OCI-LY7 (cell line): ENCODE measurements around the gene THAP11. TPM values are rescaled to one million over a fixed set of nuclear protein-coding genes. Genes with fewer than 3 reads are reported as not detected.
A peak's percentile ranks its signal among the peaks of the same experiment; 100 is the strongest.

Experiments
- BruUV-seq: library from RNA; stranded (reverse); fragments of 400-500 nt; replicated peaks from 2 replicates; lab custom pipeline; 2021; lab: Mats Ljungman, UMichigan
- CTCF ChIA-PET: fragments of 300-600 bp; sonication (Branson Sonifier 250); formaldehyde crosslinking; loops from one replicate; lab custom pipeline; 2022; ENCODE audit warnings: antibody characterized with exemption; ENCODE audit not compliant: unreplicated experiment; lab: Charles Lee
- POLR2A ChIA-PET: fragments of 300-600 bp; sonication (Branson Sonifier 250); formaldehyde crosslinking; loops from one replicate; lab custom pipeline; 2022; ENCODE audit warnings: antibody characterized with exemption; lab: Charles Lee
- DNase-seq: peaks from one replicate; pipeline ENCODE4 v3.0.0-alpha.2; 2015; ENCODE audit warnings: low spot score
- H2AFZ ChIP-seq: fragments of 200-600 bp; sonication (generic), shearing (Covaris generic); 2 replicates; pipeline ENCODE4 v1.6.1; 2014; ENCODE audit warnings: mild to moderate bottlenecking, antibody characterized with exemption, low read length, moderate library complexity
- H3K27ac ChIP-seq: fragments of 200-600 bp; sonication (generic); 2 replicates; pipeline ENCODE4 v1.5.1; 2014; ENCODE audit warnings: mixed run types, low read depth, mild to moderate bottlenecking, moderate library complexity, low read length, inconsistent platforms; ENCODE audit not compliant: poor library complexity, severe bottlenecking
- H3K36me3 ChIP-seq: fragments of 200-600 bp; sonication (generic); 2 replicates; pipeline ENCODE4 v1.6.1; 2014; ENCODE audit warnings: mild to moderate bottlenecking, antibody characterized with exemption, low read length, moderate library complexity, mixed read lengths; ENCODE audit not compliant: insufficient read depth
- H3K4me1 ChIP-seq: fragments of 200-600 bp; sonication (generic); 2 replicates; pipeline ENCODE4 v1.5.1; 2014; ENCODE audit warnings: mild to moderate bottlenecking, low read length; ENCODE audit not compliant: insufficient read depth, poor library complexity, severe bottlenecking
- H3K4me2 ChIP-seq: fragments of 200-600 bp; sonication (generic); 2 replicates; pipeline ENCODE4 v1.6.1; 2014; ENCODE audit warnings: mild to moderate bottlenecking, low read length
- H3K4me3 ChIP-seq: fragments of 200-600 bp; sonication (generic); 2 replicates; pipeline ENCODE4 v1.5.1; 2014; ENCODE audit warnings: mild to moderate bottlenecking, low read depth, low read length; ENCODE audit not compliant: poor library complexity, severe bottlenecking
- H3K79me2 ChIP-seq: fragments of 200-600 bp; sonication (generic); 2 replicates; pipeline ENCODE4 v1.6.1; 2016; ENCODE audit warnings: low read depth, mild to moderate bottlenecking, low read length, moderate library complexity, mixed read lengths; ENCODE audit not compliant: insufficient read depth
- H3K9me2 ChIP-seq: fragments of 200-600 bp; sonication (generic); 2 replicates; pipeline ENCODE4 v1.6.1; 2016; ENCODE audit warnings: mild to moderate bottlenecking, low read length, mixed read lengths; ENCODE audit not compliant: insufficient read depth
- H3K9me3 ChIP-seq: fragments of 200-600 bp; sonication (generic); 2 replicates; pipeline ENCODE4 v1.6.1; 2014; ENCODE audit warnings: mild to moderate bottlenecking, mixed run types, low read length, mixed read lengths
- H4K20me1 ChIP-seq: fragments of 200-600 bp; sonication (generic); 2 replicates; pipeline ENCODE4 v1.6.1; 2014; ENCODE audit warnings: mild to moderate bottlenecking, antibody characterized with exemption, low read length, moderate library complexity, mixed read lengths; ENCODE audit not compliant: insufficient read depth
- CTCF ChIP-seq: fragments of 200-600 bp; sonication (generic); conservative IDR thresholded peaks from 2 replicates; pipeline ENCODE4 v1.5.1; 2014; ENCODE audit warnings: mild to moderate bottlenecking, antibody characterized with exemption, low read length, moderate library complexity, mixed read lengths
- EZH2phosphoT487 ChIP-seq: fragments of 200-600 bp; sonication (generic); IDR thresholded peaks from 2 replicates; pipeline ENCODE4 v1.6.1; 2018; ENCODE audit warnings: low read depth, borderline replicate concordance, mild to moderate bottlenecking, mixed run types, antibody characterized with exemption, low read length, moderate library complexity, mixed read lengths
- intact Hi-C: fragments of 100-400 bp; cut with micrococcal nuclease; formaldehyde crosslinking; loops from one replicate; pipeline ENCODE4 v1.10.0; 2022; ENCODE audit not compliant: unreplicated experiment
- total RNA-seq, 2 experiments: library from RNA; depleted of rRNA in 1 of 2; stranded (reverse); fragments of >200 nt in 1 of 2; shearing (Covaris generic) in 1 of 2; gene quantifications; 2 replicates each; pipeline ENCODE4 v1.2.3, GENCODE V29; 2014 to 2022

The THAP11 gene
- total RNA-seq, 2 experiments from 2014 or later, result 39.5 to 66.3 TPM

DNA sequence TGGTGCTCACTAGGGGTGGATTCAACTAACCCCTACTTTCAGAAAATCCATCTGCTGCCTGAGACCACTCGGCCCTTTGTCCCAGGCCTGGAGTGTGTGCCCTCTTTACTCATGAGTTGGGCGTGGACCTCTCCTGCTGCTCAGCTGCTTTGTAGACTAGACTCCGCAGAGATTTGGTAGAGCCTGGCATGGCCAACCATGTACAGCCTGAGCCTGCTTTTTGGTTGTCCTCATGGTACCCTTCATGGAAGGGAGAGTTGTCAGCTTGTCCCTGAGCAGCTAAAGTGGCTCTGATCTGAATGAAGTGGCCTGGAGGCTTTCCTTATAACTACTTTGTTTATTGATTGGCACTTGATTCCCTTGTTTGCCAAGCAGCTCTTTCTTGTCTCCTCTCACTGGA, 32.3 kb downstream of the THAP11 start:
- Histone ChIP-seq H3K79me2 (peaks cover 29% of the 10 kb centered on the region), H2AFZ (no peak overlapping the region), H3K27ac (no peak overlapping the region), H3K9me3 (no peaks in the 10 kb centered on the region), H3K9me2 (no peaks in the 10 kb centered on the region), H3K4me1 (peaks cover 23% of the 10 kb centered on the region), H3K4me3 (peak overlapping the region; percentile 95), H3K36me3 (peaks cover 69% of the 10 kb centered on the region), H3K4me2 (peak overlapping the region; percentile 83), H4K20me1 (no peaks in the 10 kb centered on the region)
- ChIA-PET CTCF (interaction anchor here (0.6 to 1.3 kb wide), 2 partner anchors 29 to 31 kb away, joined by 3 read pairs; no protein-coding TSS in a partner anchor), POLR2A (interaction anchor here (1.2 kb wide), 2 partner anchors 26 to 29 kb away, joined by 3 to 4 read pairs; no protein-coding TSS in a partner anchor)
- intact Hi-C loops, result no loop called here
- no peak for DNase-seq
- no TSS peak for BruUV-seq
- TF ChIP-seq EZH2phosphoT487, result no peak
- TF ChIP-seq CTCF, result no peak

GRCh38 chr16:67877064-67877463, 34.9 kb downstream of the THAP11 start:
- Histone ChIP-seq H2AFZ (no peak overlapping the region), H4K20me1 (no peaks in the 10 kb centered on the region), H3K4me3 (no peak overlapping the region), H3K27ac (no peak overlapping the region), H3K9me3 (no peaks in the 10 kb centered on the region), H3K4me1 (peaks cover 23% of the 10 kb centered on the region), H3K36me3 (peaks cover 70% of the 10 kb centered on the region), H3K9me2 (no peaks in the 10 kb centered on the region), H3K79me2 (peaks cover 29% of the 10 kb centered on the region), H3K4me2 (no peak overlapping the region)
- no peak for DNase-seq
- intact Hi-C loops, result no loop called here
- CTCF ChIA-PET, result no interaction called here
- TF ChIP-seq EZH2phosphoT487 (no peak), CTCF (no peak)
- BruUV-seq, result no TSS peak
- POLR2A ChIA-PET, result no interaction called here

DNA sequence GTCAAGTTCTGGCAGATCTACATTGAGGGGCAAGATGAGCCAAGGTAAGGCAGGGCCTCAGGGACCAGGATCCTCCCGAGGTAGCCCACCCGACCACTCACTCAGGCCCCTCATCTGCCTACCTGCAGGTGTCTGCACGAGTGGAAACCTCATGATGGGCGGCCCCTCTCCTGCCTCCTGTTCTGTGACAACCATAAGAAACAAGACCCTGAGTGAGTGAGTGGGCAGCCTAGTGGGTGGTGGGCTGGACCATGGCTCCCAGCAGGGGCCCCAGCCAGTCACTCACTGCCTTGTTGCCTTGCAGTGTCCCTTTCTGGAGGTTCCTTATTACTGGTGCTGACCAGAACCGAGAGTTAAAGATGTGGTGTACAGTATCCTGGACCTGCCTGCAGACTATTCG, 36.1 kb downstream of the THAP11 start:
- POLR2A ChIA-PET, result no interaction called here
- H3K27ac ChIP-seq, result no peak overlapping the region
- no peak overlapping the region for H3K4me2 ChIP-seq
- CTCF ChIA-PET, result no interaction called here
- H3K9me2 ChIP-seq, result no peaks in the 10 kb centered on the region
- no peaks in the 10 kb centered on the region for H3K9me3 ChIP-seq
- H3K79me2 ChIP-seq, result peaks cover 26% of the 10 kb centered on the region
- no peak for TF ChIP-seq EZH2phosphoT487
- no peak for TF ChIP-seq CTCF
- no peaks in the 10 kb centered on the region for H4K20me1 ChIP-seq
- H3K36me3 ChIP-seq, result peaks cover 79% of the 10 kb centered on the region
- H2AFZ ChIP-seq, result no peak overlapping the region
- H3K4me1 ChIP-seq, result peaks cover 15% of the 10 kb centered on the region
- intact Hi-C loops, result no loop called here
- no peak for DNase-seq
- TSS peak; percentile 3 for BruUV-seq
- no peak overlapping the region for H3K4me3 ChIP-seq
